MCF 10A (cell line): ENCODE data around the gene DGAT2L6. TPM values are rescaled to one million over a fixed set of nuclear protein-coding genes. Genes with fewer than 3 reads are reported as not detected.

ENCODE experiments used
- BruUV-seq: library from RNA; stranded (reverse); fragments of 400-500 nt; replicated peaks from 2 replicates; lab custom pipeline; 2021; lab: Mats Ljungman, UMichigan
- CTCF ChIA-PET: fragments of 300-600 bp; sonication (Branson Sonifier 250); formaldehyde crosslinking; extraction: SDS; loops from one replicate; lab custom pipeline; 2021; ENCODE audit warnings: antibody characterized with exemption, inconsistent platforms; lab: Yijun Ruan, JAX
- POLR2A ChIA-PET: fragments of 300-600, 350-650 bp; sonication (Branson Sonifier 250); formaldehyde crosslinking; extraction: SDS; loops from one replicate; lab custom pipeline; 2020; ENCODE audit warnings: antibody characterized with exemption, inconsistent platforms; lab: Yijun Ruan, JAX
- DNase-seq: peaks from one replicate; pipeline ENCODE4 v3.0.0-alpha.2; 2018; ENCODE audit not compliant: unreplicated experiment
- H3K27ac Mint-ChIP-seq: one replicate; pipeline ENCODE4 v1.8.0; 2022; ENCODE audit warnings: mild to moderate bottlenecking, low read depth, mixed read lengths; ENCODE audit not compliant: unreplicated experiment
- H3K27me3 Mint-ChIP-seq: one replicate; pipeline ENCODE4 v1.8.0; 2022; ENCODE audit warnings: mixed read lengths; ENCODE audit not compliant: insufficient read depth, unreplicated experiment
- H3K36me3 Mint-ChIP-seq: one replicate; pipeline ENCODE4 v1.8.0; 2022; ENCODE audit warnings: mild to moderate bottlenecking, moderate library complexity, mixed read lengths; ENCODE audit not compliant: insufficient read depth, unreplicated experiment
- H3K4me1 Mint-ChIP-seq: one replicate; pipeline ENCODE4 v1.8.0; 2022; ENCODE audit warnings: mixed read lengths; ENCODE audit not compliant: insufficient read depth, unreplicated experiment
- H3K4me3 Mint-ChIP-seq: one replicate; pipeline ENCODE4 v1.8.0; 2022; ENCODE audit warnings: mild to moderate bottlenecking, moderate library complexity, mixed read lengths; ENCODE audit not compliant: unreplicated experiment
- H3K9me3 Mint-ChIP-seq: one replicate; pipeline ENCODE4 v1.8.0; 2022; ENCODE audit warnings: mixed read lengths; ENCODE audit not compliant: unreplicated experiment
- CTCF ChIP-seq: fragments of 200-600 bp; IDR thresholded peaks from one replicate; pipeline ENCODE4 v1.8.0; 2022; ENCODE audit warnings: antibody characterized with exemption, mild to moderate bottlenecking; ENCODE audit not compliant: unreplicated experiment
- intact Hi-C: fragments of 100-400 bp; cut with micrococcal nuclease; formaldehyde crosslinking; loops from 2 replicates; pipeline ENCODE4 v1.14.1; 2022
- total RNA-seq: library from RNA; stranded (reverse); gene quantifications from 2 replicates; pipeline ENCODE4 v1.2.3, GENCODE V29; 2022

Gene DGAT2L6
- total RNA-seq, 1 experiment from 2014 or later: not detected

- POLR2A ChIA-PET: no interaction called here
- DNase-seq: no peak
- no peak overlapping the region for H3K27ac Mint-ChIP-seq
- peaks cover 6% of the 10 kb centered on the region for H3K4me1 Mint-ChIP-seq
- TF ChIP-seq CTCF: no peak
- no peaks in the 10 kb centered on the region for H3K36me3 Mint-ChIP-seq
- no peak overlapping the region for H3K4me3 Mint-ChIP-seq
- intact Hi-C loops: no loop called here
- H3K9me3 Mint-ChIP-seq: no peaks in the 10 kb centered on the region
- BruUV-seq: no TSS peak
- peaks cover 45% of the 10 kb centered on the region for H3K27me3 Mint-ChIP-seq
- CTCF ChIA-PET: no interaction called here
Observed at GRCh38 chrX:70172964-70173363, 4.3 kb upstream of the DGAT2L6 start.

GRCh38 chrX:70174754-70175153 is 2.5 kb upstream of the DGAT2L6 start:
- Mint-ChIP-seq H3K4me1 (peaks cover 6% of the 10 kb centered on the region), H3K9me3 (no peaks in the 10 kb centered on the region), H3K27me3 (peaks cover 35% of the 10 kb centered on the region), H3K36me3 (no peaks in the 10 kb centered on the region), H3K4me3 (no peak overlapping the region), H3K27ac (no peak overlapping the region)
- ChIA-PET POLR2A (interaction anchor here (1.3 kb wide), 1 partner anchor 9 kb away, joined by 3 read pairs; no protein-coding TSS in a partner anchor), CTCF (interaction anchor here (0.7 kb wide), 1 partner anchor 21 kb away, joined by 4 read pairs; no protein-coding TSS in a partner anchor)
- BruUV-seq: no TSS peak
- TF ChIP-seq CTCF: no peak
- intact Hi-C loops: no loop called here
- no peak for DNase-seq

GRCh38 chrX:70175338-70175737 is 1.9 kb upstream of the DGAT2L6 start:
- no peak for TF ChIP-seq CTCF
- peaks cover 6% of the 10 kb centered on the region for H3K4me1 Mint-ChIP-seq
- no peak overlapping the region for H3K4me3 Mint-ChIP-seq
- BruUV-seq: no TSS peak
- ChIA-PET POLR2A (no interaction called here), CTCF (interaction anchor here (0.7 kb wide), 1 partner anchor 41 kb away, joined by 4 read pairs; no protein-coding TSS in a partner anchor)
- intact Hi-C loops: no loop called here
- no peak for DNase-seq
- no peak overlapping the region for H3K27ac Mint-ChIP-seq
- no peaks in the 10 kb centered on the region for H3K36me3 Mint-ChIP-seq
- no peaks in the 10 kb centered on the region for H3K9me3 Mint-ChIP-seq
- peaks cover 29% of the 10 kb centered on the region for H3K27me3 Mint-ChIP-seq

GRCh38 chrX:70183091-70183490 is 5.8 kb downstream of the DGAT2L6 start:
- Mint-ChIP-seq H3K36me3 (no peaks in the 10 kb centered on the region), H3K9me3 (no peaks in the 10 kb centered on the region), H3K4me1 (no peaks in the 10 kb centered on the region), H3K4me3 (no peak overlapping the region), H3K27ac (no peak overlapping the region), H3K27me3 (peaks cover 70% of the 10 kb centered on the region)
- intact Hi-C loops: no loop called here
- TF ChIP-seq CTCF: no peak
- BruUV-seq: no TSS peak
- ChIA-PET CTCF (interaction anchor here (0.6 to 1.0 kb wide), 3 partner anchors 9 to 668 kb away, joined by 3 to 4 read pairs (median 3); no protein-coding TSS in a partner anchor), POLR2A (no interaction called here)
- DNase-seq: no peak
